Natural killer cell (primary cell): ENCODE data around the gene PHACTR4. TPM values are rescaled to one million over a fixed set of nuclear protein-coding genes. Genes with fewer than 3 reads are reported as not detected.
"Not testable (repeated sequence)": the region's sequence is repeated elsewhere in the genome, so short reads cannot be mapped to it uniquely, and the experiment has no call there.

Experiments
- ATAC-seq, 3 donors: fragments of 150-1000 bp in 2 of 3; fragments of 200-7000 bp in 1 of 3; cut with Tn5 transposase; 1 replicate in 1 of 3; 2 replicates in 2 of 3; pipeline ENCODE4 v1.10.0; 2021; ENCODE audit warnings: mild to moderate bottlenecking in 2 of 3, moderate library complexity in 2 of 3
- DNase-seq, 2 donors: peaks; one replicate each; pipeline versions ENCODE4 v3.0.0 to v3.0.0-alpha.2; 2013 to 2021; ENCODE audit warnings: mixed read lengths in 1 of 2
- H3K27ac ChIP-seq: one replicate; pipeline ENCODE4 v1.5.1; 2013; ENCODE audit warnings: mild to moderate bottlenecking, low read length
- H3K27me3 ChIP-seq: one replicate; pipeline ENCODE4 v1.6.1; 2013; ENCODE audit warnings: low read length; ENCODE audit not compliant: control insufficient read depth, insufficient read depth
- H3K36me3 ChIP-seq: one replicate; pipeline ENCODE4 v1.6.1; 2013; ENCODE audit warnings: low read length; ENCODE audit not compliant: control insufficient read depth, insufficient read depth
- H3K4me1 ChIP-seq: one replicate; pipeline ENCODE4 v1.6.1; 2013; ENCODE audit warnings: low read length; ENCODE audit not compliant: control insufficient read depth, insufficient read depth
- H3K4me3 ChIP-seq: one replicate; pipeline ENCODE4 v1.5.1; 2013; ENCODE audit warnings: low read length
- H3K9me3 ChIP-seq: one replicate; pipeline ENCODE4 v1.6.1; 2013; ENCODE audit warnings: low read length; ENCODE audit not compliant: control insufficient read depth, insufficient read depth
- H3K27ac Mint-ChIP-seq, 2 donors: one replicate each; pipeline ENCODE4 v1.8.0; 2022; ENCODE audit warnings: mild to moderate bottlenecking in 2 of 2, mixed read lengths in 2 of 2, moderate library complexity in 1 of 2
- H3K27me3 Mint-ChIP-seq, 2 donors: one replicate each; pipeline ENCODE4 v1.8.0; 2022; ENCODE audit warnings: low read depth in 2 of 2, mixed read lengths in 2 of 2
- H3K36me3 Mint-ChIP-seq: one replicate; pipeline ENCODE4 v1.8.0; 2022; ENCODE audit warnings: mixed read lengths
- H3K4me1 Mint-ChIP-seq, 2 donors: one replicate each; pipeline ENCODE4 v1.8.0; 2022; ENCODE audit warnings: mixed read lengths in 2 of 2
- H3K4me3 Mint-ChIP-seq: one replicate; pipeline ENCODE4 v1.8.0; 2022; ENCODE audit warnings: mild to moderate bottlenecking, moderate library complexity, mixed read lengths
- H3K9me3 Mint-ChIP-seq, 2 donors: one replicate each; pipeline ENCODE4 v1.8.0; 2022; ENCODE audit warnings: mixed read lengths in 2 of 2
- CTCF ChIP-seq: fragments of 200-600 bp; IDR thresholded peaks from one replicate; pipeline ENCODE4 v1.8.0; 2022; ENCODE audit warnings: antibody characterized with exemption
- WGBS: methylation state at CpG from one replicate; pipeline ENCODE4 v1.1.7; 2013; ENCODE audit warnings: missing lambda C conversion rate; ENCODE audit not compliant: insufficient coverage; 5-methylcytosine and 5-hydroxymethylcytosine counted together
- intact Hi-C: fragments of 100-400 bp; cut with micrococcal nuclease; formaldehyde crosslinking; loops from one replicate; pipeline ENCODE4 v1.14.2; 2022
- total RNA-seq, 4 donors: library from RNA; stranded (reverse); fragments of 120-200 nt in 1 of 4; gene quantifications; one replicate each; pipeline versions ENCODE4 v1.2.3 to v1.2.4, GENCODE V29; 2013 to 2022

The PHACTR4 gene
- total RNA-seq, 3 donors from 2014 or later (not counting 1 experiment from before 2014, with no cell fraction given) = 35.2 to 50.9 (median 44.2) TPM

GRCh38 chr1:28364888-28365287, 4.7 kb upstream of the PHACTR4 start:
- Mint-ChIP-seq H3K27ac (no peak overlapping the region), H3K4me3 (no peak overlapping the region), H3K36me3 (no peaks in the 10 kb centered on the region), H3K27me3 (peaks cover 0 to 3% of the 10 kb centered on the region in 2 donors), H3K4me1 (peaks cover 21 to 22% of the 10 kb centered on the region in 2 donors), H3K9me3 (no peaks in the 10 kb centered on the region)
- H3K36me3 ChIP-seq = no peaks in the 10 kb centered on the region
- no peaks in the 10 kb centered on the region for H3K27me3 ChIP-seq
- no peak for ATAC-seq
- 99% methylated on average over 4 of the region's 4 CpGs for WGBS
- intact Hi-C loops = loop anchor here (5.0 kb wide), 1 partner anchor 118 kb away; no protein-coding TSS in a partner anchor
- no peak overlapping the region for H3K27ac ChIP-seq
- H3K4me3 ChIP-seq = no peak overlapping the region
- TF ChIP-seq CTCF = no peak
- DNase-seq = no peak
- no peaks in the 10 kb centered on the region for H3K9me3 ChIP-seq
- H3K4me1 ChIP-seq = peaks cover 27% of the 10 kb centered on the region

GRCh38 chr1:28365864-28366263, 3.7 kb upstream of the PHACTR4 start:
- 50% methylated on average over 4 of the region's 7 CpGs for WGBS
- Mint-ChIP-seq H3K36me3 (no peaks in the 10 kb centered on the region), H3K27ac (peak overlapping the region; percentile 32 to 86), H3K4me1 (peaks cover 30 to 31% of the 10 kb centered on the region in 2 donors), H3K4me3 (peak overlapping the region; percentile 21), H3K9me3 (no peaks in the 10 kb centered on the region), H3K27me3 (peaks cover 0 to 3% of the 10 kb centered on the region in 2 donors)
- H3K4me3 ChIP-seq = no peak overlapping the region
- ATAC-seq (peak; percentile 16 to 55 (median 24)), DNase-seq (peak in 1 of 2 donors; percentile 50)
- TF ChIP-seq CTCF = no peak
- intact Hi-C loops = loop anchor here (5.0 kb wide), 1 partner anchor 119 kb away; no protein-coding TSS in a partner anchor
- no peaks in the 10 kb centered on the region for H3K36me3 ChIP-seq
- H3K27ac ChIP-seq = no peak overlapping the region
- no peaks in the 10 kb centered on the region for H3K27me3 ChIP-seq
- peaks cover 37% of the 10 kb centered on the region for H3K4me1 ChIP-seq
- no peaks in the 10 kb centered on the region for H3K9me3 ChIP-seq

- Mint-ChIP-seq H3K27ac (peak overlapping the region; percentile 78 to 89), H3K4me3 (peak overlapping the region; percentile 89), H3K4me1 (peaks cover 32 to 34% of the 10 kb centered on the region in 2 donors)
- not testable (repeated sequence) for H3K36me3 Mint-ChIP-seq, H3K4me3 ChIP-seq, H3K9me3 Mint-ChIP-seq, H3K27me3 Mint-ChIP-seq, H3K27me3 ChIP-seq, DNase-seq, ATAC-seq, H3K36me3 ChIP-seq, H3K27ac ChIP-seq, H3K9me3 ChIP-seq
- intact Hi-C loops = loop anchor here (5.0 kb wide), 1 partner anchor 121 kb away; no protein-coding TSS in a partner anchor
- WGBS = 99% methylated on average over 14 of the region's 15 CpGs
- peaks cover 49% of the 10 kb centered on the region for H3K4me1 ChIP-seq
Measured at GRCh38 chr1:28368608-28369007, 932 bp upstream of the PHACTR4 start.

- H3K4me3 Mint-ChIP-seq = peak overlapping the region; percentile 89
- no peaks in the 10 kb centered on the region for H3K36me3 Mint-ChIP-seq
- Histone ChIP-seq H3K4me1 (peaks cover 46% of the 10 kb centered on the region), H3K27ac (peak overlapping the region; percentile 90), H3K36me3 (no peaks in the 10 kb centered on the region), H3K27me3 (no peaks in the 10 kb centered on the region), H3K9me3 (no peaks in the 10 kb centered on the region), H3K4me3 (peak overlapping the region; percentile 95)
- 46% methylated on average over 26 of the region's 32 CpGs for WGBS
- intact Hi-C loops = no loop called here
- ATAC-seq (no peak), DNase-seq (peak in 1 of 2 donors; percentile 51)
- no peaks in the 10 kb centered on the region for H3K27me3 Mint-ChIP-seq
- no peak for TF ChIP-seq CTCF
- no peaks in the 10 kb centered on the region for H3K9me3 Mint-ChIP-seq
- peaks cover 45 to 47% of the 10 kb centered on the region in 2 donors for H3K4me1 Mint-ChIP-seq
- H3K27ac Mint-ChIP-seq = peak overlapping the region; percentile 78 to 89
Measured at GRCh38 chr1:28370239-28371009, 884 bp downstream of the PHACTR4 start.
